Ishikawa (cell line): ENCODE measurements around the gene ACTR3C.

Experiments used
- CEBPB ChIP-seq: IDR thresholded peaks from 2 replicates; pipeline ENCODE4 v1.6.1; 2012
- CREB1 ChIP-seq: IDR thresholded peaks from 2 replicates; pipeline ENCODE4 v1.6.1; 2012; ENCODE audit warnings: low read depth
- EGR1 ChIP-seq: IDR thresholded peaks from 2 replicates; pipeline ENCODE4 v1.6.1; 2012
- EP300 ChIP-seq: IDR thresholded peaks from 2 replicates; pipeline ENCODE4 v1.6.1; 2012; ENCODE audit warnings: borderline replicate concordance
- FOXM1 ChIP-seq: IDR thresholded peaks from 2 replicates; pipeline ENCODE4 v1.6.1; 2012; ENCODE audit warnings: low read depth, borderline replicate concordance
- MAX ChIP-seq: IDR thresholded peaks from 2 replicates; pipeline ENCODE4 v1.6.1; 2012
- NFIC ChIP-seq: IDR thresholded peaks from 2 replicates; pipeline ENCODE4 v1.6.1; 2012
- RAD21 ChIP-seq: IDR thresholded peaks from 2 replicates; pipeline ENCODE4 v1.6.1; 2012; ENCODE audit warnings: low read depth
- REST ChIP-seq: IDR thresholded peaks from 2 replicates; pipeline ENCODE4 v1.6.1; 2012; ENCODE audit warnings: low read depth, mild to moderate bottlenecking
- TAF1 ChIP-seq: IDR thresholded peaks from 2 replicates; pipeline ENCODE4 v1.6.1; 2012; ENCODE audit warnings: low read depth, mild to moderate bottlenecking
- TCF12 ChIP-seq: IDR thresholded peaks from 2 replicates; pipeline ENCODE4 v1.6.1; 2012; ENCODE audit warnings: low read depth
- TEAD4 ChIP-seq: IDR thresholded peaks from 2 replicates; pipeline ENCODE4 v1.6.1; 2012
- USF1 ChIP-seq: IDR thresholded peaks from 2 replicates; pipeline ENCODE4 v1.6.1; 2012
- YY1 ChIP-seq: IDR thresholded peaks from 2 replicates; pipeline ENCODE4 v1.6.1; 2012; ENCODE audit warnings: low read depth
- ZBTB7A ChIP-seq: IDR thresholded peaks from 2 replicates; pipeline ENCODE4 v1.6.1; 2012; ENCODE audit warnings: low read depth

ACTR3C gene

GRCh38 chr7:150360363-150361058 lies 37.2 kb upstream of the ACTR3C start:
- TF ChIP-seq MAX (no peak), TEAD4 (no peak), YY1 (no peak), CREB1 (no peak), USF1 (no peak)

- TF ChIP-seq CEBPB (no peak), TEAD4 (no peak), RAD21 (no peak), USF1 (no peak), EGR1 (no peak), YY1 (no peak), TAF1 (no peak), TCF12 (no peak)
Measured at GRCh38 chr7:150359622-150360362, 36.4 kb upstream of the ACTR3C start.

GRCh38 chr7:150358988-150359621 lies 35.8 kb upstream of the ACTR3C start:
- TF ChIP-seq TAF1 (no peak), CEBPB (no peak)

GRCh38 chr7:150358433-150358832 lies 35.1 kb upstream of the ACTR3C start:
- TF ChIP-seq USF1 (no peak), EGR1 (no peak), RAD21 (no peak), TAF1 (no peak), ZBTB7A (no peak)

GRCh38 chr7:150357771-150358427 lies 34.6 kb upstream of the ACTR3C start:
- TF ChIP-seq EP300, result no peak

- TF ChIP-seq ZBTB7A, result no peak
- TF ChIP-seq FOXM1, result no peak
- TF ChIP-seq TEAD4, result no peak
- no peak for TF ChIP-seq RAD21
- TF ChIP-seq NFIC, result no peak
- no peak for TF ChIP-seq REST
- no peak for TF ChIP-seq USF1
Measured at GRCh38 chr7:150357270-150357669, 33.9 kb upstream of the ACTR3C start.

GRCh38 chr7:150356265-150356897 lies 33.0 kb upstream of the ACTR3C start:
- TF ChIP-seq RAD21, result peak; percentile 53
- TF ChIP-seq EGR1, result no peak
